IPS DF 19.7 (cell line): Measurements from ENCODE around the gene AIFM2.
"Not testable (repeated sequence)": the region's sequence is repeated elsewhere in the genome, so short reads cannot be mapped to it uniquely, and the experiment has no call there.

Source experiments
- DNase-seq: peaks from one replicate; pipeline ENCODE4 v3.0.0-alpha.2; 2013; ENCODE audit warnings: low read depth, low spot score

AIFM2 gene

GRCh38 chr10:70093335-70093944, 39.2 kb downstream of the AIFM2 start:
- no peak for DNase-seq

- DNase-seq = no peak
These were observed 40.3 kb downstream of the AIFM2 start for GRCh38 chr10:70092389-70092718.

- no peak for DNase-seq
These were observed 41.7 kb downstream of the AIFM2 start for GRCh38 chr10:70090951-70091350.

- DNase-seq = no peak
These were observed 42.6 kb downstream of the AIFM2 start for GRCh38 chr10:70090013-70090412.

GRCh38 chr10:70088308-70088698, 44.3 kb downstream of the AIFM2 start:
- no peak for DNase-seq

GRCh38 chr10:70087616-70088307, 44.9 kb downstream of the AIFM2 start:
- DNase-seq = no peak

- no peak for DNase-seq
These were observed 46.5 kb downstream of the AIFM2 start for GRCh38 chr10:70085975-70086613.

- DNase-seq = no peak
These were observed 48.4 kb downstream of the AIFM2 start for GRCh38 chr10:70084189-70084588.

GRCh38 chr10:70080789-70081188, 51.8 kb downstream of the AIFM2 start:
- not testable (repeated sequence) for DNase-seq

GRCh38 chr10:70078937-70079336, 53.7 kb downstream of the AIFM2 start:
- no peak for DNase-seq

GRCh38 chr10:70078329-70078728, 54.3 kb downstream of the AIFM2 start:
- no peak for DNase-seq

- DNase-seq = no peak
These were observed 57.7 kb downstream of the AIFM2 start for GRCh38 chr10:70074971-70075370.

GRCh38 chr10:70074165-70074564, 58.5 kb downstream of the AIFM2 start:
- no peak for DNase-seq

- DNase-seq = no peak
These were observed 61.8 kb downstream of the AIFM2 start for GRCh38 chr10:70070834-70071233.

- DNase-seq = no peak
These were observed 63.3 kb downstream of the AIFM2 start for GRCh38 chr10:70069346-70069745.

- DNase-seq = no peak
These were observed 63.7 kb downstream of the AIFM2 start for GRCh38 chr10:70068925-70069324.

- no peak for DNase-seq
These were observed 65.0 kb downstream of the AIFM2 start for GRCh38 chr10:70067586-70067985.

- DNase-seq = no peak
These were observed 66.4 kb downstream of the AIFM2 start for GRCh38 chr10:70066190-70066589.

GRCh38 chr10:70064486-70064885, 68.1 kb downstream of the AIFM2 start:
- DNase-seq = no peak

GRCh38 chr10:70063418-70064098, 69.1 kb downstream of the AIFM2 start:
- DNase-seq = no peak
